HEK293 (cell line): Measurements from ENCODE around the gene PIP5K1B.

Source experiments
- CTCF ChIA-PET: fragments of 350-600 bp; formaldehyde crosslinking; extraction: SDS; loops from one replicate; lab custom pipeline; 2021; ENCODE audit warnings: antibody characterized with exemption; lab: Yijun Ruan, JAX
- POLR2A ChIA-PET: fragments of 300-600 bp; formaldehyde crosslinking; extraction: SDS; loops from one replicate; lab custom pipeline; 2020; ENCODE audit warnings: antibody characterized with exemption, inconsistent platforms; lab: Yijun Ruan, JAX
- H3K27ac ChIP-seq: fragments of 200-500 bp; sonication (Bioruptor generic); 2 replicates; pipeline ENCODE4 v1.5.1; 2014; ENCODE audit warnings: low read depth, low read length, control low read depth, inconsistent platforms; ENCODE audit errors: extremely low read depth
- H3K36me3 ChIP-seq, 2 experiments: fragments of 200-500 bp in 1 of 2; sonication (Bioruptor generic) in 1 of 2; 1 replicate in 1 of 2; 2 replicates in 1 of 2; pipeline ENCODE4 v1.5.1; 2014 to 2017; ENCODE audit warnings: inconsistent platforms in 2 of 2, low read length in 2 of 2; ENCODE audit not compliant: control insufficient read depth in 2 of 2, insufficient read depth in 1 of 2
- H3K4me1 ChIP-seq: fragments of 200-500 bp; sonication (Bioruptor generic); 2 replicates; pipeline ENCODE4 v1.5.1; 2014; ENCODE audit warnings: mild to moderate bottlenecking, low read length, inconsistent platforms; ENCODE audit not compliant: control insufficient read depth, insufficient read depth
- H3K4me3 ChIP-seq: 2 replicates; pipeline ENCODE4 v1.5.1; 2011; ENCODE audit warnings: low read depth, mild to moderate bottlenecking, control low read depth, low read length, moderate library complexity
- H3K9me3 ChIP-seq: fragments of 200-500 bp; sonication (Bioruptor generic); 2 replicates; pipeline ENCODE4 v1.5.1; 2014; ENCODE audit warnings: low read depth, low read length, inconsistent platforms; ENCODE audit not compliant: control insufficient read depth, insufficient read depth
- EGR2 ChIP-seq: fragments of 450-650 bp; formaldehyde crosslinking; IDR thresholded peaks from 2 replicates; pipeline ENCODE4 v1.5.1; 2016; ENCODE audit warnings: low read depth, missing biosample characterization, missing genetic modification characterization
- GLI2 ChIP-seq: fragments of 450-650 bp; formaldehyde crosslinking; IDR thresholded peaks from 2 replicates; pipeline ENCODE4; 2017; ENCODE audit warnings: missing biosample characterization, missing genetic modification characterization, low read depth, borderline replicate concordance
- GLI4 ChIP-seq: fragments of 450-650 bp; formaldehyde crosslinking; IDR thresholded peaks from 2 replicates; pipeline ENCODE4 v1.5.1; 2016; ENCODE audit warnings: missing biosample characterization, missing genetic modification characterization
- GLIS2 ChIP-seq: fragments of 450-650 bp; formaldehyde crosslinking; IDR thresholded peaks from 2 replicates; pipeline ENCODE4 v1.5.1; 2016; ENCODE audit warnings: missing biosample characterization, missing genetic modification characterization
- HOXA7 ChIP-seq: sonication (generic); formaldehyde crosslinking; IDR thresholded peaks from 2 replicates; pipeline ENCODE4 v1.8.1; 2022; ENCODE audit warnings: missing genetic modification reagents, borderline replicate concordance
- KLF10 ChIP-seq: fragments of 450-650 bp; IDR thresholded peaks from 2 replicates; pipeline ENCODE4 v1.5.1; 2018; ENCODE audit warnings: missing biosample characterization, mild to moderate bottlenecking, missing genetic modification characterization
- MZF1 ChIP-seq: fragments of 450-650 bp; formaldehyde crosslinking; IDR thresholded peaks from 2 replicates; pipeline ENCODE4 v1.5.1; 2017; ENCODE audit warnings: missing biosample characterization, missing genetic modification characterization, borderline replicate concordance
- OSR2 ChIP-seq: fragments of 450-650 bp; formaldehyde crosslinking; IDR thresholded peaks from 2 replicates; pipeline ENCODE4 v1.5.1; 2016; ENCODE audit warnings: missing biosample characterization, missing genetic modification characterization
- PRDM2 ChIP-seq: fragments of 450-650 bp; formaldehyde crosslinking; IDR thresholded peaks from 2 replicates; pipeline ENCODE4 v1.5.1; 2016; ENCODE audit warnings: missing biosample characterization, missing genetic modification characterization, borderline replicate concordance
- REST ChIP-seq: fragments of 450-650 bp; formaldehyde crosslinking; IDR thresholded peaks from 2 replicates; pipeline ENCODE4 v1.5.1; 2016; ENCODE audit warnings: missing biosample characterization, missing genetic modification characterization
- ZBTB48 ChIP-seq: fragments of 450-650 bp; formaldehyde crosslinking; IDR thresholded peaks from 2 replicates; pipeline ENCODE4 v1.5.1; 2016; ENCODE audit warnings: missing biosample characterization, missing genetic modification characterization
- ZFP37 ChIP-seq: fragments of 450-650 bp; formaldehyde crosslinking; IDR thresholded peaks from 2 replicates; pipeline ENCODE4 v1.5.1; 2016; ENCODE audit warnings: missing biosample characterization, missing genetic modification characterization
- ZNF121 ChIP-seq: fragments of 450-650 bp; formaldehyde crosslinking; IDR thresholded peaks from 2 replicates; pipeline ENCODE4 v1.5.1; 2016; ENCODE audit warnings: missing biosample characterization, missing genetic modification characterization
- ZNF16 ChIP-seq: fragments of 450-650 bp; formaldehyde crosslinking; IDR thresholded peaks from 2 replicates; pipeline ENCODE4 v1.5.1; 2016; ENCODE audit warnings: low read depth, missing biosample characterization, missing genetic modification characterization
- ZNF2 ChIP-seq: fragments of 450-650 bp; formaldehyde crosslinking; IDR thresholded peaks from 2 replicates; pipeline ENCODE4 v1.5.1; 2016; ENCODE audit warnings: missing biosample characterization, missing genetic modification characterization
- ZNF514 ChIP-seq: fragments of 450-650 bp; formaldehyde crosslinking; IDR thresholded peaks from 2 replicates; pipeline ENCODE4 v1.5.1; 2016; ENCODE audit warnings: missing biosample characterization, missing genetic modification characterization
- ZNF548 ChIP-seq: fragments of 450-650 bp; formaldehyde crosslinking; IDR thresholded peaks from 2 replicates; pipeline ENCODE4 v1.5.1; 2016; ENCODE audit warnings: missing biosample characterization, missing genetic modification characterization
- ZNF580 ChIP-seq: fragments of 450-650 bp; formaldehyde crosslinking; IDR thresholded peaks from 2 replicates; pipeline ENCODE4 v1.5.1; 2016; ENCODE audit warnings: missing biosample characterization, missing genetic modification characterization
- ZNF670 ChIP-seq: fragments of 450-650 bp; formaldehyde crosslinking; IDR thresholded peaks from 2 replicates; pipeline ENCODE4 v1.5.1; 2016; ENCODE audit warnings: missing biosample characterization, missing genetic modification characterization, low read depth
- ZNF707 ChIP-seq: fragments of 450-650 bp; formaldehyde crosslinking; IDR thresholded peaks from 2 replicates; pipeline ENCODE4 v1.5.1; 2016; ENCODE audit warnings: missing biosample characterization, missing genetic modification characterization
- TF ChIP-seq, protein P1 (sequence below): fragments of 450-650 bp; formaldehyde crosslinking; IDR thresholded peaks from 2 replicates; pipeline ENCODE4 v1.5.1; 2016; ENCODE audit warnings: missing biosample characterization, missing genetic modification characterization

The PIP5K1B gene

DNA sequence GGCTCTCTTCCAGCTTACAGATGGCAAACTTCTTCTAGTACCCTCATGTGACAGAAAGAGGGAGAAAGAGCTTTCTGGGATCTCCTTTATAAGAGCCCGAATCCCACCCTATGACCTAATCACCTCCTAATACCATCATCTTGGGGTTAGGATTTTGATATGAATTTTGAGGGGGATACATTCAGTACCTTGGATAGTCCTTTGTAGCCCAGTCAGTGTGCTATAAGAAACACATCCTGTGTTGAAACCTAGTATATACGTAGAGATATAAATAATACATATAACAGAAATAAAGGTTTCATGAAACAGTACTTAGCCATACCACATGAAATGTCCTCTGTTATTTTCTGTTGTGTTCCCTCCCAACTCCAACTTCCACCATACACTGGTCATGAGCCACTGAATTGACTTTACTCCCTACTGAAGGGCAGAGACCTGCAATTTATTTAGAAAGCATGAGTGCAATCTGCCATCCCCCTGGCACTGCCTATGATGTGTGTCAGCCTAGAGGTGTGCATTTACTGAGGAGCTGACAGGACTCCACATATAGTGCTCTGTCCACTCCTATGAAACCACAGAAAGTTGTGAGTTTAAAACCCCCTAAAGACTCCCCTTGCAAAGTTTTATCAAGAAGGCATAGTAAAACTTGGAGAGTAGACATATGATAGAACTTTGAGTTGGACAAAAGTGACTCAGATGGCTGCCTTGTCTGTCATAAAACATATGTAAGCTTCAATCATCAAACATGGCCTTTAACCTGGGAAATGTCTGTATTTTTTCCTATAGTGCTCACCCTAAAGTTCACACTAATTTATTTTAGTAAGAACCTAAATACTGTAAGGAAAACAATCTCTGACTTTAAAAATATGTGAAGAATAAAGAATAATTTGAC, 12.8 kb downstream of the PIP5K1B start:
- no peaks in the 10 kb centered on the region for H3K4me1 ChIP-seq
- CTCF ChIA-PET = no interaction called here
- H3K27ac ChIP-seq = no peak overlapping the region
- no peak for TF ChIP-seq MZF1 (tag by site-specific recombination)
- TF ChIP-seq GLI2 (tag by site-specific recombination) = no peak
- no peak for TF ChIP-seq ZNF707 (tag by site-specific recombination)
- TF ChIP-seq REST (tag by site-specific recombination) = peak; percentile 38; the same call in 1 of the 2 replicates
- no peak for TF ChIP-seq ZFP37
- no peak for TF ChIP-seq ZNF121
- TF ChIP-seq PRDM2 = no peak
- no peaks in the 10 kb centered on the region for H3K9me3 ChIP-seq
- no peaks in the 10 kb centered on the region for H3K36me3 ChIP-seq
- POLR2A ChIA-PET = no interaction called here
- no peak overlapping the region for H3K4me3 ChIP-seq

DNA sequence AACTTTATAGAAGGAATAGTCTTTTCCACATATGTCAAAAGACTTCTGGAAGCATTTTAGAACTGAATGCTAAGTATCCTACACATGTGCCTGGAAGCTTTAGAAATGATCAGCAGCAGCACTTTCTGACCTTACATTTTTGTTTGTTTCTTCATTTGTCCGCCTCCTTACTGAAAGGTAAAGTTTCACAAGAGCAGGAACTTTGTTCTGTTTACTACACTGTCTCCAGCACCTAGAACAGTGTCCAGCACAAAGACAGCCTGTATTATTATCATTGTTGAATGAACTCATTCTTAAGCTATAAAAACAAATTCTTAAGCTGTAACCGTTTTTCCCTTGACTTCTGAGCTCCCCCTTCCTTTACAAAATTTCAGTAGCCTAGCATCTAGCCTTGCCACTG, 14.8 kb downstream of the PIP5K1B start:
- CTCF ChIA-PET = interaction anchor here (0.6 to 1.2 kb wide), 3 partner anchors 15 to 336 kb away, joined by 3 read pairs; no protein-coding TSS in a partner anchor
- Histone ChIP-seq H3K27ac (no peak overlapping the region), H3K4me3 (no peak overlapping the region), H3K36me3 (no peaks in the 10 kb centered on the region), H3K9me3 (no peaks in the 10 kb centered on the region), H3K4me1 (no peaks in the 10 kb centered on the region)
- POLR2A ChIA-PET = no interaction called here
- TF ChIP-seq EGR2 (tag by site-specific recombination) (no peak), KLF10 (no peak), ZNF580 (tag by site-specific recombination) (no peak), ZBTB48 (tag by site-specific recombination) (no peak), OSR2 (tag by site-specific recombination) (no peak), ZNF2 (tag by site-specific recombination) (no peak), GLI4 (tag by site-specific recombination) (no peak), GLIS2 (tag by site-specific recombination) (no peak), HOXA7 (CRISPR knock-in tag) (no peak), ZNF548 (tag by site-specific recombination) (no peak), ZNF670 (no peak), ZNF514 (no peak), ZNF16 (no peak)
- TF ChIP-seq, protein P1, sequence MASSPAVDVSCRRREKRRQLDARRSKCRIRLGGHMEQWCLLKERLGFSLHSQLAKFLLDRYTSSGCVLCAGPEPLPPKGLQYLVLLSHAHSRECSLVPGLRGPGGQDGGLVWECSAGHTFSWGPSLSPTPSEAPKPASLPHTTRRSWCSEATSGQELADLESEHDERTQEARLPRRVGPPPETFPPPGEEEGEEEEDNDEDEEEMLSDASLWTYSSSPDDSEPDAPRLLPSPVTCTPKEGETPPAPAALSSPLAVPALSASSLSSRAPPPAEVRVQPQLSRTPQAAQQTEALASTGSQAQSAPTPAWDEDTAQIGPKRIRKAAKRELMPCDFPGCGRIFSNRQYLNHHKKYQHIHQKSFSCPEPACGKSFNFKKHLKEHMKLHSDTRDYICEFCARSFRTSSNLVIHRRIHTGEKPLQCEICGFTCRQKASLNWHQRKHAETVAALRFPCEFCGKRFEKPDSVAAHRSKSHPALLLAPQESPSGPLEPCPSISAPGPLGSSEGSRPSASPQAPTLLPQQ (tag by site-specific recombination) = no peak
